Measurements from ENCODE around the gene AMPD3.

Gene AMPD3

GRCh38 chr11:10476927-10477689 is 22.0 kb downstream of the AMPD3 start:
- Histone ChIP-seq H3K4me1 (ENCODE audit: control insufficient read depth, insufficient read depth, low read length) (no peaks in the 10 kb centered on the region), H3K27me3 (ENCODE audit: control insufficient read depth, insufficient read depth, low read length) (no peaks in the 10 kb centered on the region), H3K36me3 (ENCODE audit: control insufficient read depth, insufficient read depth, low read length) (no peaks in the 10 kb centered on the region), H3K9ac (ENCODE audit: low read depth, low read length) (no peak overlapping the region), H3K9me3 (ENCODE audit: control insufficient read depth, insufficient read depth, low read length) (no peaks in the 10 kb centered on the region), H3K4me3 (ENCODE audit: low read depth, low read length) (no peak overlapping the region)

- no peaks in the 10 kb centered on the region for H3K36me3 ChIP-seq (ENCODE audit: control insufficient read depth, insufficient read depth, low read length)
Observed at GRCh38 chr11:10477690-10478046, 22.6 kb downstream of the AMPD3 start.

GRCh38 chr11:10478066-10478465 is 23.0 kb downstream of the AMPD3 start:
- Histone ChIP-seq H3K9me3 (ENCODE audit: control insufficient read depth, insufficient read depth, low read length) (no peaks in the 10 kb centered on the region), H3K4me3 (ENCODE audit: low read depth, low read length) (no peak overlapping the region), H3K9ac (ENCODE audit: low read depth, low read length) (no peak overlapping the region), H3K36me3 (ENCODE audit: control insufficient read depth, insufficient read depth, low read length) (no peaks in the 10 kb centered on the region), H3K27me3 (ENCODE audit: control insufficient read depth, insufficient read depth, low read length) (no peaks in the 10 kb centered on the region), H3K4me1 (ENCODE audit: control insufficient read depth, insufficient read depth, low read length) (no peaks in the 10 kb centered on the region)

More at GRCh38 chr11:10477690-10478046, 22.6 kb downstream of the AMPD3 start:
- H3K4me3 ChIP-seq (ENCODE audit: low read depth, low read length): no peak overlapping the region
- no peaks in the 10 kb centered on the region for H3K9me3 ChIP-seq (ENCODE audit: control insufficient read depth, insufficient read depth, low read length)
- no peaks in the 10 kb centered on the region for H3K4me1 ChIP-seq (ENCODE audit: control insufficient read depth, insufficient read depth, low read length)
- H3K9ac ChIP-seq (ENCODE audit: low read depth, low read length): no peak overlapping the region
- H3K27me3 ChIP-seq (ENCODE audit: control insufficient read depth, insufficient read depth, low read length): no peaks in the 10 kb centered on the region

GRCh38 chr11:10478574-10479550 is 23.8 kb downstream of the AMPD3 start:
- no peaks in the 10 kb centered on the region for H3K27me3 ChIP-seq (ENCODE audit: control insufficient read depth, insufficient read depth, low read length)
- no peak overlapping the region for H3K9ac ChIP-seq (ENCODE audit: low read depth, low read length)
- H3K9me3 ChIP-seq (ENCODE audit: control insufficient read depth, insufficient read depth, low read length): no peaks in the 10 kb centered on the region
- no peaks in the 10 kb centered on the region for H3K4me1 ChIP-seq (ENCODE audit: control insufficient read depth, insufficient read depth, low read length)
- no peak overlapping the region for H3K4me3 ChIP-seq (ENCODE audit: low read depth, low read length)
- H3K36me3 ChIP-seq (ENCODE audit: control insufficient read depth, insufficient read depth, low read length): no peaks in the 10 kb centered on the region

GRCh38 chr11:10480026-10480425 is 25.0 kb downstream of the AMPD3 start:
- Histone ChIP-seq H3K36me3 (ENCODE audit: control insufficient read depth, insufficient read depth, low read length) (no peaks in the 10 kb centered on the region), H3K4me3 (ENCODE audit: low read depth, low read length) (no peak overlapping the region), H3K27me3 (ENCODE audit: control insufficient read depth, insufficient read depth, low read length) (no peaks in the 10 kb centered on the region), H3K9ac (ENCODE audit: low read depth, low read length) (no peak overlapping the region), H3K9me3 (ENCODE audit: control insufficient read depth, insufficient read depth, low read length) (no peaks in the 10 kb centered on the region), H3K4me1 (ENCODE audit: control insufficient read depth, insufficient read depth, low read length) (no peaks in the 10 kb centered on the region)

GRCh38 chr11:10480760-10481159 is 25.7 kb downstream of the AMPD3 start:
- Histone ChIP-seq H3K4me1 (ENCODE audit: control insufficient read depth, insufficient read depth, low read length) (no peaks in the 10 kb centered on the region), H3K27me3 (ENCODE audit: control insufficient read depth, insufficient read depth, low read length) (no peaks in the 10 kb centered on the region), H3K4me3 (ENCODE audit: low read depth, low read length) (no peak overlapping the region), H3K9ac (ENCODE audit: low read depth, low read length) (no peak overlapping the region), H3K36me3 (ENCODE audit: control insufficient read depth, insufficient read depth, low read length) (no peaks in the 10 kb centered on the region), H3K9me3 (ENCODE audit: control insufficient read depth, insufficient read depth, low read length) (no peaks in the 10 kb centered on the region)

GRCh38 chr11:10481560-10482349 is 26.7 kb downstream of the AMPD3 start:
- H3K4me3 ChIP-seq (ENCODE audit: low read depth, low read length): no peak overlapping the region
- H3K9ac ChIP-seq (ENCODE audit: low read depth, low read length): no peak overlapping the region
- H3K4me1 ChIP-seq (ENCODE audit: control insufficient read depth, insufficient read depth, low read length): no peaks in the 10 kb centered on the region
- no peaks in the 10 kb centered on the region for H3K27me3 ChIP-seq (ENCODE audit: control insufficient read depth, insufficient read depth, low read length)
- H3K9me3 ChIP-seq (ENCODE audit: control insufficient read depth, insufficient read depth, low read length): no peaks in the 10 kb centered on the region
- no peaks in the 10 kb centered on the region for H3K36me3 ChIP-seq (ENCODE audit: control insufficient read depth, insufficient read depth, low read length)

- Histone ChIP-seq H3K4me3 (ENCODE audit: low read depth, low read length) (no peak overlapping the region), H3K9ac (ENCODE audit: low read depth, low read length) (no peak overlapping the region), H3K9me3 (ENCODE audit: control insufficient read depth, insufficient read depth, low read length) (no peaks in the 10 kb centered on the region), H3K27me3 (ENCODE audit: control insufficient read depth, insufficient read depth, low read length) (no peaks in the 10 kb centered on the region), H3K4me1 (ENCODE audit: control insufficient read depth, insufficient read depth, low read length) (no peaks in the 10 kb centered on the region), H3K36me3 (ENCODE audit: control insufficient read depth, insufficient read depth, low read length) (no peaks in the 10 kb centered on the region)
Observed at GRCh38 chr11:10483174-10483573, 28.1 kb downstream of the AMPD3 start.

- Histone ChIP-seq H3K9ac (ENCODE audit: low read depth, low read length) (no peak overlapping the region), H3K36me3 (ENCODE audit: control insufficient read depth, insufficient read depth, low read length) (no peaks in the 10 kb centered on the region), H3K4me1 (ENCODE audit: control insufficient read depth, insufficient read depth, low read length) (no peaks in the 10 kb centered on the region)
Observed at GRCh38 chr11:10483584-10483983, 28.5 kb downstream of the AMPD3 start.

GRCh38 chr11:10484461-10485180 is 29.6 kb downstream of the AMPD3 start:
- H3K36me3 ChIP-seq (ENCODE audit: control insufficient read depth, insufficient read depth, low read length): no peaks in the 10 kb centered on the region
- H3K4me1 ChIP-seq (ENCODE audit: control insufficient read depth, insufficient read depth, low read length): no peaks in the 10 kb centered on the region
- no peak overlapping the region for H3K9ac ChIP-seq (ENCODE audit: low read depth, low read length)
- H3K27me3 ChIP-seq (ENCODE audit: control insufficient read depth, insufficient read depth, low read length): no peaks in the 10 kb centered on the region
- no peak overlapping the region for H3K4me3 ChIP-seq (ENCODE audit: low read depth, low read length)
- H3K9me3 ChIP-seq (ENCODE audit: control insufficient read depth, insufficient read depth, low read length): no peaks in the 10 kb centered on the region

More at GRCh38 chr11:10483584-10483983, 28.5 kb downstream of the AMPD3 start:
- Histone ChIP-seq H3K9me3 (ENCODE audit: control insufficient read depth, insufficient read depth, low read length) (no peaks in the 10 kb centered on the region), H3K27me3 (ENCODE audit: control insufficient read depth, insufficient read depth, low read length) (no peaks in the 10 kb centered on the region), H3K4me3 (ENCODE audit: low read depth, low read length) (no peak overlapping the region)

GRCh38 chr11:10485646-10486045 is 30.6 kb downstream of the AMPD3 start:
- H3K27me3 ChIP-seq (ENCODE audit: control insufficient read depth, insufficient read depth, low read length): no peaks in the 10 kb centered on the region
- H3K36me3 ChIP-seq (ENCODE audit: control insufficient read depth, insufficient read depth, low read length): no peaks in the 10 kb centered on the region
- H3K9ac ChIP-seq (ENCODE audit: low read depth, low read length): no peak overlapping the region
- no peak overlapping the region for H3K4me3 ChIP-seq (ENCODE audit: low read depth, low read length)
- H3K4me1 ChIP-seq (ENCODE audit: control insufficient read depth, insufficient read depth, low read length): no peaks in the 10 kb centered on the region
- H3K9me3 ChIP-seq (ENCODE audit: control insufficient read depth, insufficient read depth, low read length): no peaks in the 10 kb centered on the region

Data from iPS-15b (cell line).